Measurements from ENCODE around the gene THSD4.

DNA sequence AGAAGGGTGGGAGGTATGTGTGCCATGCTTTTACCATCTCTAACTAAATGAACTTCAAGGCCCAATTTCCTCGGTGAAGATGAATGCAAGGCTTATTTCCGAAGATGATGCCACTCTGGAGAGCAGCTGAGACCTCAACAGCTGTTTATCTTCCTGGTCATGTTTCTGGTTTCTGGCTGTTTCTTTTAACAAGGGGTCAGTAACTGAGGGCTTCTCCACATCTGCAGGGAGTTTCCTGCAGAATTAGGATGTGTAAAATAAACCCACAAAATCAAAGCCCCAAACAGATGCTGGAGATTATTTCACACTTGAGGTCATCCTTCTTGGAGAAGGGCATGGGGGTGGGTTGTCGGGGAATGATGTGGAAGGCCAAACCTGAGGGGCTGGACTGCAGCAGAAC lies 220.3 kb downstream of the THSD4 start:
- TF ChIP-seq, protein P1, sequence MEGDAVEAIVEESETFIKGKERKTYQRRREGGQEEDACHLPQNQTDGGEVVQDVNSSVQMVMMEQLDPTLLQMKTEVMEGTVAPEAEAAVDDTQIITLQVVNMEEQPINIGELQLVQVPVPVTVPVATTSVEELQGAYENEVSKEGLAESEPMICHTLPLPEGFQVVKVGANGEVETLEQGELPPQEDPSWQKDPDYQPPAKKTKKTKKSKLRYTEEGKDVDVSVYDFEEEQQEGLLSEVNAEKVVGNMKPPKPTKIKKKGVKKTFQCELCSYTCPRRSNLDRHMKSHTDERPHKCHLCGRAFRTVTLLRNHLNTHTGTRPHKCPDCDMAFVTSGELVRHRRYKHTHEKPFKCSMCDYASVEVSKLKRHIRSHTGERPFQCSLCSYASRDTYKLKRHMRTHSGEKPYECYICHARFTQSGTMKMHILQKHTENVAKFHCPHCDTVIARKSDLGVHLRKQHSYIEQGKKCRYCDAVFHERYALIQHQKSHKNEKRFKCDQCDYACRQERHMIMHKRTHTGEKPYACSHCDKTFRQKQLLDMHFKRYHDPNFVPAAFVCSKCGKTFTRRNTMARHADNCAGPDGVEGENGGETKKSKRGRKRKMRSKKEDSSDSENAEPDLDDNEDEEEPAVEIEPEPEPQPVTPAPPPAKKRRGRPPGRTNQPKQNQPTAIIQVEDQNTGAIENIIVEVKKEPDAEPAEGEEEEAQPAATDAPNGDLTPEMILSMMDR (IDR thresholded peaks at IDR 0.05) = no peak
- TF ChIP-seq EP300 (IDR thresholded peaks at IDR 0.05) = no peak

All from sigmoid colon (tissue), 4 donors.